Medulla oblongata (tissue), 1 donor: ENCODE results near the gene ENO4.

Source experiments
- DNase-seq: peaks from one replicate; pipeline ENCODE4 v3.0.0-alpha.2; 2015; ENCODE audit errors: extremely low spot score

The ENO4 gene

GRCh38 chr10:116829711-116830110 lies 19.6 kb upstream of the ENO4 start:
- no peak for DNase-seq

- no peak for DNase-seq
These were observed 18.2 kb upstream of the ENO4 start for GRCh38 chr10:116831086-116831485.

DNA sequence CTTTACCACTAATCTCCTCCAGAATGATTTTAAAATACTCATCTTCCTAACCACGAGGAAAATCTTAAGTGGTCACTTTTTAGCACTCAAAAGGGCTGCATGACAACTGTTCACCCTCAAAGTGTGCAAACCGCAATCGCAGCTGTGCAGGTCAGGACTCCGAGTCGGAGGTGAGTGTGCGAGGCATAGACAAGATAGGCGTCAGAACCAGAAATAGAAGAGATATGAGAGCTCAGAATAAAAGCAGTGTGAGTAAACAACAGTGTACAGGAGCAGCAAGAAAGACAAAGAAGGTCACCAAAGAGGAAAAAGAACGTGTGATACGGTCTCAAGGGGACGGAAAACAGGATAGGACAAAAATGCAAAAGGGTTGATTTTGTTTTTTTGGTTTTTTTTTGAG lies 17.5 kb upstream of the ENO4 start:
- DNase-seq = no peak

- peak; percentile 45 for DNase-seq
These were observed 15.0 kb upstream of the ENO4 start for GRCh38 chr10:116833986-116834985.

DNA sequence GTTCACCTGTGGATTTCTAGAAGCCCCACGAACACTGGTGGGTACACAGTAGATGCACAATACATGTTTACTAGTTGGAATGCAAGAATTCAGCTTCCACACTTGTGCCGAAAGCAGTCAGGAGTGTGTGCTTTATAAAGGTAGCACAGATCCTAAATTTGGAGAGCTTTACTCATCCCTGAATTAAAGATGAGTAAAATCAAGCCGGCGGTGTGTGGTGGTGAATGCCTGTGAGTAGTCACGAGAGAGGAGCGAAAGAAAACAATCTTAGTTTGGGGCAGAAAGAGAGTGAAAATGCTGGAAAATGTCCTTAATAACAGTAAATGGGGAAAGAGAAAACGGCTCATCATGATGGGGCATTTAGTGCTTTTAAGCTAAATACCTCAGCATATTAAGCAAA lies 13.6 kb upstream of the ENO4 start:
- DNase-seq = no peak

- DNase-seq = no peak
These were observed 13.2 kb upstream of the ENO4 start for GRCh38 chr10:116836083-116836482.

- no peak for DNase-seq
These were observed 12.3 kb upstream of the ENO4 start for GRCh38 chr10:116836902-116837523.

DNA sequence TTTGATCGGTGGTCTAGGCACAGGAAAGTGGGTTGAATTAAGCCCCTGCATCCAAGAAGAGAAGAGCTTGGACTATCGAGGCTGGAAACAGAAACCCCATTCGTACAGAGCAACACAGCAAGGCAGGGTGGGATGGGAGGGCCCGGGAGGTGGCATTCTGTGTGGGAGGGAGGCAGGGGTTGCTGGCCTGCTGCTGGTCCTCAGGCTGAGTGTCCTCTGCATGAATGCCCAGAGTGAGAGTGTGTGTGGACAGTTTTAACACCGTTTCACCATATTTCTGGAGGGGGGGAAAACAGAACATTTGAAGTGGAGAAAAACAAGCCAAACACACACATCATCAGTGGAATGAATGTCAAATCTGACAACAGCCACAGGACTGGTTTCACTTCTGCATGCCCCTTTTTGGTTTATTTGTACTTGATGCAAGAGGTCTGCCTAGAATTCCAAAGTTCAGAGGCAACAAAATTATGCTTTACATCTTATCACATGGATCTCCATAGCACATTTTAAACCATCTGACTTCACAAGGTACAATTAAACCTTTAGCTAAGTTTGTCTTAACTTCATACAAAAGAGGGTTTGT lies 11.1 kb upstream of the ENO4 start:
- no peak for DNase-seq

GRCh38 chr10:116840389-116841075 lies 8.8 kb upstream of the ENO4 start:
- DNase-seq = no peak

DNA sequence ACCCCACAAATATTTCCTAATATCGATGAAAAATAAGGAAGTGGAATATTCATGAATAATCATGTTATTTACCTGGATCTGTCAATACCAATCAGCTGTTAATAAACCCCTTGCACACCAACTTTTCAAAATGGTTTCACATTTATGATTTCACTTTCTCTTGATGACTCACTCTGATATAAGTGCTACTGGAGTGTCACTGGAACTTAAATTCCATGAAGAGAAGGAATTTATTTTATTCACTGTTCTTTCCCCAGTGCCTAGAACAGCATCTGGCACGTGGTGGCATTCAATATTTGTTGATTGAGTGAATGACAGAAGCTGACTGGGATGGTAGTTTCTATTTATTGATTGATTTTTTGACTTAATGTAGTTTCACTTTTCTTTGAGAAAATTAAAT lies 3.5 kb upstream of the ENO4 start:
- DNase-seq = no peak

DNA sequence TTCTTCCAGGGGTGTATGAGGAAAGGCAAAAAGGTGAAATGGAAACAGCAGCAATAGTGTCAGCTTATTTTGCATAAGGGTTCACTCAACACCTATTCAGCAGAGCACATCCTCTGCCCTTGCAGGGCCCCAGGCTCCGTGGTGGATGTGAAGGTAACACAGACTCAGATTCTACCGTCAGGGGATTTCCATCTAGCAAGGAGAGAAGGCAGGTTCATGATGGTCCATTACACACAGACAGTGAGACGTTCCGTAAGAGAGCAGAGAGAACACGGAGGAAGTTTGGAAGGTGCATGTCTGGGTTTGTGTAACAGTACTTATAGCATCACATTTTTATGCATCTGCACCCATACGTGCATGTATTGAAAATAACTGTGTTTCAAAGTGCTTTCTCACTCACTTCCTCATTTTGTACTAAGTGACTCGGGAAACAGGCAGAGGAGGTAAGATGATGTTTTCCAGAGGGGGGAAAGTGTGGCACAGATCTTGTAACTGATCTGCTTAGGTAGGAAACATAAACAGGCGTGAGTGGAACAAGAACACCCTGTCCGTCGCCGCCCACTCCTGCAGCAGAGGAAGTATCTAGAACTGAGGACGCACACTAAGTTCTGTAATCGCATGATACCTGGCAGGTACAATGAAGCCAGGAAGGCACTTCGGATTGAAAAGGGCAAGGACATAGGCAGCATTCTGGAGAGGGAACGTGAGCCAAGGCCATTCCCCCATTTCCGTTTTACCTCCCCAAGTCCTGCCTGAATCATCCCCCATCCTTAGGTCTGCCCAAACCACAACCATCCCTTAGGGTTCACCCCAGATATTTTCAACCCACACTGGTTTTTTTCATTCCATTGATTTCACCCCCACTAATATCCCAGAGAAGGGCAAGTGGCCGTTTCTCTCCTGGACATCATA lies 1.0 kb upstream of the ENO4 start:
- no peak for DNase-seq

DNA sequence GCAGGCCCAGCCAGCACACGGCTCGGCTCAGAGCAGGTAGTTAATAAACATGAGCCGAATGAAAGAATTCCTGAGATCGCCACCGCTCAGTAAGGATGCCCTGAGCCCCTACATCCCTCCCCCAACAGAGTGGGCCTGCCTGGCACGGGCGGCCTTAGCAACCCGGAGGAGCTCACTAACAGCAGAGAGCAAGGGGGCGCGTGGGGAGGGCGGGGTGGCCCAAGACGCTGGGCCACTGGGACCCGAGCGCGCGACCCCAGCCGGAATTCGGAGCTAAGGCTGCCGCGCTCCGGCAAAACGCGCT lies 403 bp upstream of the ENO4 start:
- DNase-seq = no peak

DNA sequence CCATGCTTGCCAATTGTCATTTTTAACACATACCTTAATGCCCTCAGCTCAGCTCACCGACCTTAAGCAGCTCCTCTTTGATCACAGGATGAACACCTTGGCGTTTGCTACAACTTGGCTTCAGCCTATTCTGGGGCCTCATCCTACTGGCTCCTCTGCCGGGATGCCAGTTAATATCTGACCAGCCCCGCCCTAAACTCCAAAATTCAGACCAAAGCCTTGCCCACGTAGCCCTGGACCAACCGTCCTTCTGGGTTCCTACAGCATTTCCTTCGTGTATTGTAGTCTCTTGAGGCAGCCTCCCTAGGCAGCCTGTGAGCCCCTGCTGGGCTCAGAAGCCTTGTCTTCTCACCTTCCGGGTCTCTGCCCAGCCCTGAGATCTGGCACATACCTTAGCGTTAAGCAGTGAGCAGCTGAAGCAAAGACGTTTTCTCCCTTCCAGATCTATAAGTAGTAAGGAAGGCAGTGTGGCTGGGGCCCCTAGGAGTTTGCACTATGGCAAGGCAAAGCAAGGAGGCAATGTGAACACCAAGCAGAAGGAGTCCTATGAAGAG lies 836 bp downstream of the ENO4 start:
- no peak for DNase-seq

- DNase-seq = no peak
These were observed 2.9 kb downstream of the ENO4 start for GRCh38 chr10:116852246-116852645.

DNA sequence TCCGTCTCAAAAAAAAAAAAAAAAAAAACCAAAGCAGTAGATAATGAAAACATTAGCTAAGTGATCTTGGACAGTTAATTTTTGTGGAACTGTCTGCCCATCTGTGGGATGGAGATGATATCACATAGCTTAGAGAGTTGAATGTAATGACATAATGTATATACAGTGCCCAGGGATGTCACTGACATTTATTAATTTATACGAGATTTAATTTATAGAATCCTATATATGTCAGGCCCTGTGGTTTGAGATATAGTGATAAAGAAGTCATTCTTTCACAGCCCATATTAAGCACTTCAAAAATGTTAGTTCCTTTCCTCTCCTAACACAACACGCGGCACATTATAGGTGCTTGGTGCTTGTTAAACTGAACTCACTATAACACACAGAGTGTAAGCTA lies 4.0 kb downstream of the ENO4 start:
- DNase-seq = no peak

- DNase-seq = no peak
These were observed 4.4 kb downstream of the ENO4 start for GRCh38 chr10:116853701-116854100.

- DNase-seq = no peak
These were observed 7.9 kb downstream of the ENO4 start for GRCh38 chr10:116857156-116857555.

- DNase-seq = no peak
These were observed 12.5 kb downstream of the ENO4 start for GRCh38 chr10:116861796-116862195.

DNA sequence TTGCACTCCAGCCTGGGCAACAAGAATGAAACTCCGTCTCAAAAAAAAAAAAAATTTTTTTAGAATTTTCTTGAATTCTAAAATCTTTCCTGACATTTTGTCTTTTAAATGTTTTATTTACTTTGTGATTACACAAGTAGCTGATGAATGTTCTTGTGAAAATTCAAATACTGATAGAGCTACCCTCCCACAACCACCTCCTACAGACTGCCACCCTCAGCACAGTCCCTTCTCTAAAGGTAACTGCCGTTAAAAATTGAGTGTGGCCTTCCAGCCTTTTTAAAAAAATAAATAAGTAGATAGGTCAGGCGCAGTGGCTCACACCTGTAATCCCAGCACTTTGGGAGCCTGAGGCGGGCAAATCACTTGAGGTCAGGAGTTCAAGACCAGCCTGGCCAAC lies 15.1 kb downstream of the ENO4 start:
- no peak for DNase-seq

DNA sequence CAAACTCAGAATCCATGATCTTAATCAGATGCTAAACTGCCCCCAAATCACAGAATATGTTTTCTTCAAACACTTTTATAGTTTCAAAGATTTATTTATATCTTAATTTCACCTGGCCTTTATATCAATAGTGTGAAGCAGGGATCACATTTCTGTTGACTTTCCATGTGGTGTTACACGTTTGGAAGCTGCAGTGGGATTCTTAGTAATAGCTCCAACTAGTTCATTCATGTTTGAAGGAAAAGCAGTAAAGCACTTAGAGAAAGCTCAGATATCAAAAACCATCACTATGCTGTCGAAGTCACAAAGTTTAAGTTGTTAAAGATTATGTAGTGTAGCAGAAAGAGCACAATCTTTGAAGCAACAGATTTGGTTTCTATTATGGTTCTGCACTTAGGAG lies 16.8 kb downstream of the ENO4 start:
- no peak for DNase-seq

DNA sequence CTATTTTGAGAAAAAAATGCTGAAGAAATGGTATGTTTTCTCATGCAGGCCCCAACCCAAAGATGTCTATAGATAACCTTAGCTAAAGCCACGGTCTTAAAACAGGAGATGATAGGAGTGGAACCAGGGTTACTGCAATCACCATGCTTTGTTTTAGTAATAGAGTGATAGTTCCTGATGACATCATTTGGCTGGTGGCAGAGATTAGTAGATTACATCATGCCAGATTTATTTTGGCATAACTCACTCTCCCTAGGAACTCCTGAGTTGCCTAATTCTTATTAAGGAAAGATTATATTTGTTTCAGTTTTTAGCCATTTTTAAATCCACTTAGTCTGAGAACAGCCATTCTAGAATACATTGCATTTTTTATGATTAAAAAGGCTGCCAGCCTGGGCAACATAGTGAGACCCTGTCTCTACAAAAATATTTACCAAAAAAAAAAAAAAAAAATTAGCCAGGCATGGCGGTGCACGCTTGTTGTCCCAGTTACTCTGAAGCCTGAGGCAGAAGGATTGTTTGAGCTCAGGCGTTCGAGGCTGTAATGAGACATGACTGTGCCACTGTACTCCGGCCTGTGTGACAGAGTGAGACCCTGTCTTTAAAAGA lies 17.8 kb downstream of the ENO4 start:
- no peak for DNase-seq
